Endodermal cell (in vitro differentiated cells): ENCODE measurements around the gene ERICH6B. TPM values are rescaled to one million over a fixed set of nuclear protein-coding genes. Genes with fewer than 3 reads are reported as not detected.

ENCODE experiments used
- DNase-seq: peaks from one replicate; pipeline ENCODE4 v3.0.0-alpha.2; 2017
- H3K27ac ChIP-seq: 2 replicates; pipeline ENCODE4 v1.5.1; 2013; ENCODE audit warnings: mild to moderate bottlenecking, low read depth, low read length, moderate library complexity
- H3K27me3 ChIP-seq: 2 replicates; pipeline ENCODE4 v1.6.1; 2013; ENCODE audit warnings: mild to moderate bottlenecking, low read length, moderate library complexity; ENCODE audit not compliant: insufficient read depth, control insufficient read depth, poor library complexity, severe bottlenecking
- H3K36me3 ChIP-seq: 2 replicates; pipeline ENCODE4 v1.7.0; 2013; ENCODE audit warnings: mild to moderate bottlenecking, low read length, moderate library complexity; ENCODE audit not compliant: control insufficient read depth, insufficient read depth
- H3K4me1 ChIP-seq: one replicate; pipeline ENCODE4 v1.7.0; 2013; ENCODE audit warnings: low read length; ENCODE audit not compliant: control insufficient read depth, insufficient read depth
- H3K4me3 ChIP-seq: 2 replicates; pipeline ENCODE4 v1.5.1; 2013; ENCODE audit warnings: mild to moderate bottlenecking, low read length, moderate library complexity
- H3K9ac ChIP-seq: 2 replicates; pipeline ENCODE4 v1.6.1; 2013; ENCODE audit warnings: mild to moderate bottlenecking, low read length, moderate library complexity; ENCODE audit not compliant: poor library complexity, severe bottlenecking; ENCODE audit errors: extremely low read depth
- H3K9me3 ChIP-seq: 2 replicates; pipeline ENCODE4 v1.6.1; 2013; ENCODE audit warnings: mild to moderate bottlenecking, low read length, moderate library complexity; ENCODE audit not compliant: control insufficient read depth
- H3K27ac Mint-ChIP-seq: 2 replicates; pipeline ENCODE4 v1.8.0; 2020; ENCODE audit warnings: mixed read lengths
- H3K27me3 Mint-ChIP-seq: 2 replicates; pipeline ENCODE4 v1.8.0; 2021; ENCODE audit warnings: mild to moderate bottlenecking, mixed read lengths; ENCODE audit not compliant: insufficient read depth
- H3K36me3 Mint-ChIP-seq: 2 replicates; pipeline ENCODE4 v1.8.0; 2020; ENCODE audit warnings: low read depth, mixed read lengths
- H3K4me1 Mint-ChIP-seq: 2 replicates; pipeline ENCODE4 v1.8.0; 2020; ENCODE audit warnings: mixed read lengths
- H3K4me3 Mint-ChIP-seq: 2 replicates; pipeline ENCODE4 v1.8.0; 2020; ENCODE audit warnings: mild to moderate bottlenecking, moderate library complexity, mixed read lengths
- H3K9me3 Mint-ChIP-seq: 2 replicates; pipeline ENCODE4 v1.8.0; 2020; ENCODE audit warnings: mild to moderate bottlenecking, mixed read lengths
- WGBS, 2 experiments: methylation state at CpG; one replicate each; pipeline versions ENCODE4 v1.1.5 to v1.1.7; 2013; ENCODE audit warnings: missing lambda C conversion rate in 2 of 2, mixed read lengths in 1 of 2; ENCODE audit not compliant: insufficient coverage in 1 of 2, insufficient read length in 1 of 2; 5-methylcytosine and 5-hydroxymethylcytosine counted together
- total RNA-seq, 2 donors: library from RNA; stranded (reverse); fragmentation: NEBNext Ultra II Directional in 1 of 2; extraction: Animal tissue kit (Norgen Biotek cat#: 25700) in 1 of 2; gene quantifications; 2 replicates in 1 of 2; 3 replicates in 1 of 2; pipeline ENCODE4 v1.2.1, GENCODE V29; 2021
- TF ChIP-seq, protein P1 (sequence below): fragments of 200-600 bp; sonication (generic); conservative IDR thresholded peaks from 2 replicates; pipeline ENCODE4 v1.5.0; 2021; ENCODE audit warnings: antibody characterized with exemption, mild to moderate bottlenecking

Gene ERICH6B
- total RNA-seq, 2 donors from 2014 or later: not detected

DNA sequence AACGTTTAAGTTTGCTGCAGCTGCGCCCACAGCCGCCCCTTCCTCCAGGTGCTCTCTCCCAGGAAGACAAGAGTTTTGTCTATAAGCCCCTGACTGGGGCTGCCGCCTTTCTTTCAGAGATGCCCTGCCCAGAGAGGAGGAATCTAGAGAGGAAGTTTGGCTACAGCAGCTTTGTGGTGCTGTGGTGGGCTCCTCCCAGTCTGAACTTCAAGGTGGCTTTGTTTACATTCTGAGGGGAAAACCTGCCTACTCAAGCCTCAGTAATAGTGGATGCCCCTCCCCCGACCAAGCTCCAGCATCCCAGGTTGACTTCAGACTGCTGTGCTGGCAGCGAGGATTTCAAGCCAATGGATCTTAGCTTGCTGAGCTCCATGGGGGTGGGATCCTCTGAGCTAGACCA lies 6.4 kb upstream of the ERICH6B start:
- peak; percentile 78 for DNase-seq
- Histone ChIP-seq H3K9me3 (no peaks in the 10 kb centered on the region), H3K36me3 (no peaks in the 10 kb centered on the region), H3K4me1 (peaks cover 7% of the 10 kb centered on the region), H3K9ac (no peak overlapping the region), H3K27me3 (no peaks in the 10 kb centered on the region), H3K27ac (no peak overlapping the region), H3K4me3 (no peak overlapping the region)
- Mint-ChIP-seq H3K36me3 (no peaks in the 10 kb centered on the region), H3K9me3 (no peaks in the 10 kb centered on the region), H3K27ac (no peak overlapping the region), H3K4me3 (no peak overlapping the region), H3K27me3 (peaks cover 30% of the 10 kb centered on the region), H3K4me1 (peaks cover 17% of the 10 kb centered on the region)
- WGBS, 2 experiments: 42 to 52% methylated on average over 6 of the region's 6 CpGs
- TF ChIP-seq, protein P1, sequence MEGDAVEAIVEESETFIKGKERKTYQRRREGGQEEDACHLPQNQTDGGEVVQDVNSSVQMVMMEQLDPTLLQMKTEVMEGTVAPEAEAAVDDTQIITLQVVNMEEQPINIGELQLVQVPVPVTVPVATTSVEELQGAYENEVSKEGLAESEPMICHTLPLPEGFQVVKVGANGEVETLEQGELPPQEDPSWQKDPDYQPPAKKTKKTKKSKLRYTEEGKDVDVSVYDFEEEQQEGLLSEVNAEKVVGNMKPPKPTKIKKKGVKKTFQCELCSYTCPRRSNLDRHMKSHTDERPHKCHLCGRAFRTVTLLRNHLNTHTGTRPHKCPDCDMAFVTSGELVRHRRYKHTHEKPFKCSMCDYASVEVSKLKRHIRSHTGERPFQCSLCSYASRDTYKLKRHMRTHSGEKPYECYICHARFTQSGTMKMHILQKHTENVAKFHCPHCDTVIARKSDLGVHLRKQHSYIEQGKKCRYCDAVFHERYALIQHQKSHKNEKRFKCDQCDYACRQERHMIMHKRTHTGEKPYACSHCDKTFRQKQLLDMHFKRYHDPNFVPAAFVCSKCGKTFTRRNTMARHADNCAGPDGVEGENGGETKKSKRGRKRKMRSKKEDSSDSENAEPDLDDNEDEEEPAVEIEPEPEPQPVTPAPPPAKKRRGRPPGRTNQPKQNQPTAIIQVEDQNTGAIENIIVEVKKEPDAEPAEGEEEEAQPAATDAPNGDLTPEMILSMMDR: no peak

- WGBS, 2 experiments: 85 to 92% methylated on average over 3 of the region's 3 CpGs
- H3K36me3 ChIP-seq: no peaks in the 10 kb centered on the region
- no peaks in the 10 kb centered on the region for H3K4me1 ChIP-seq
- no peak for DNase-seq
- no peak overlapping the region for H3K9ac ChIP-seq
- Mint-ChIP-seq H3K36me3 (no peaks in the 10 kb centered on the region), H3K9me3 (no peaks in the 10 kb centered on the region), H3K4me1 (peaks cover 2% of the 10 kb centered on the region), H3K27ac (no peak overlapping the region), H3K27me3 (peaks cover 6% of the 10 kb centered on the region), H3K4me3 (no peak overlapping the region)
- H3K27ac ChIP-seq: no peak overlapping the region
- no peak overlapping the region for H3K4me3 ChIP-seq
- TF ChIP-seq, protein P1: no peak
- no peaks in the 10 kb centered on the region for H3K27me3 ChIP-seq
- H3K9me3 ChIP-seq: no peaks in the 10 kb centered on the region
Observed at GRCh38 chr13:45607931-45608330, 7.6 kb downstream of the ERICH6B start.

DNA sequence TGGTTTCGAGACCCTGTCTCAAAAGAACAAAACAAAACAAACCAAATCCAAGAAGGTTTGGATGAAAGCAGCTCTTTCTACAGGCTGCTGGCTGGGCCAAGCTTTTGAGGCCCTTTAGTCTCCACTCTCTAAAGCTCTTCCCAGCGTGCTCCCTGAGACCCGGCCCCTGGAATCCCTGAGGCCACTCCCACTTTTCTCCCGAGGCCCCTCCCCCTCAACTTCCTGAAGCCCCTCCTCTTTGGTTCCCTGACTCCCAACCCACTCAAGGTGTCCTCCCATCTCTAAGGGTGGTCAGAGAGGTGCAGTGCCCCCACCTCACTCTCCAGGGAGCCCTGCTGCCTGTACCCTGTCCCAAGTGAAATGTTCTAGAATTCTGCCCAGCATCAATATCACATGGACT lies 10.6 kb downstream of the ERICH6B start:
- no peaks in the 10 kb centered on the region for H3K27me3 ChIP-seq
- H3K4me3 ChIP-seq: no peak overlapping the region
- no peaks in the 10 kb centered on the region for H3K36me3 ChIP-seq
- no peaks in the 10 kb centered on the region for H3K36me3 Mint-ChIP-seq
- TF ChIP-seq, protein P1: no peak
- H3K27ac Mint-ChIP-seq: no peak overlapping the region
- no peaks in the 10 kb centered on the region for H3K4me1 ChIP-seq
- DNase-seq: peak; percentile 60
- H3K27me3 Mint-ChIP-seq: peaks cover 3% of the 10 kb centered on the region
- no peaks in the 10 kb centered on the region for H3K9me3 ChIP-seq
- no peak overlapping the region for H3K27ac ChIP-seq
- H3K4me1 Mint-ChIP-seq: no peaks in the 10 kb centered on the region
- no peak overlapping the region for H3K4me3 Mint-ChIP-seq
- no peaks in the 10 kb centered on the region for H3K9me3 Mint-ChIP-seq
- 70 to 82% methylated on average over 2 to 4 of the region's 4 CpGs for WGBS, 2 experiments
- no peak overlapping the region for H3K9ac ChIP-seq
